GM18873 (cell line): ENCODE results near the gene PRL.
A peak's percentile ranks its signal among the peaks of the same experiment; 100 is the strongest.

Experiments
- ATAC-seq: cut with Tn5 transposase; IDR thresholded peaks from one replicate; pipeline ENCODE4 v1.9.1; 2021; ENCODE audit warnings: mild to moderate bottlenecking, moderate library complexity, moderate number of reproducible peaks; ENCODE audit not compliant: unreplicated experiment, low FRiP score

The PRL gene

DNA sequence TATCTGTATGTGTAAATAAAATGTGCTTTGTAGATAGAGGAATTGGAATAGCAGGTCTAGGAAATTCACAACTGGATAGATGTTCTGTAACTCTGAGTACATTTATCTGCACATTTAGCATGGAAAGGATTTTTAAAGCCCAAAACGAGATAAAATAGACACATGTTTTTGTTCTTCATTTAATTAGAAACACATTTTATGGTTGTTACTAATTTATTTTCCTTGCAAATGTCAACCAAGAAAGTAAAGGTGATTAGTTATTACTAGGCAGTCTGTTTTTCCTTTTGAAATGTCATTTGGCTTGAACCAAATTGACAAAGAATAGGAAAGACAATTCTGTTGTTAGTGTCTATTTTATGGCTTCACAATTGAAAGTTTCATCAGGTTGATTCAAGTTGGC is 769 bp downstream of the PRL start:
- ATAC-seq, result no peak

DNA sequence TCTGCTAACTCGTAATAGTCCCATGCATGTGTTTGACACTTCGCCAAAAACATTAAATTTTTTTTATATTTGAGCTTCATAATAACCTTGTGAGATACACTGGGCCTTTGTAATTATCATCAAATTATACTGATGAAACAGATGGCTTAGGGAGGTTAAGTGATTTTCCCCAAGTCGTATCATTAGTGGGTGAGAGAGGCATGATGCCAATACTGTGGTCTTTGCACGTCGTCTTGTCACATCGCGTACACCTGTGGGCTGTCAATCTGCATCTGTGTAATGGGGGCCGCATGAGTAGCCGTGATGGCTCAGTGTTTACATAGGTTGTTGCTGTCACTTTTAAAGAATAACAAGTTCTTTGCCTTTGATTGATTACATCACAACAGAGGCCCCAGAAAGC is 1.7 kb downstream of the PRL start:
- ATAC-seq, result no peak

DNA sequence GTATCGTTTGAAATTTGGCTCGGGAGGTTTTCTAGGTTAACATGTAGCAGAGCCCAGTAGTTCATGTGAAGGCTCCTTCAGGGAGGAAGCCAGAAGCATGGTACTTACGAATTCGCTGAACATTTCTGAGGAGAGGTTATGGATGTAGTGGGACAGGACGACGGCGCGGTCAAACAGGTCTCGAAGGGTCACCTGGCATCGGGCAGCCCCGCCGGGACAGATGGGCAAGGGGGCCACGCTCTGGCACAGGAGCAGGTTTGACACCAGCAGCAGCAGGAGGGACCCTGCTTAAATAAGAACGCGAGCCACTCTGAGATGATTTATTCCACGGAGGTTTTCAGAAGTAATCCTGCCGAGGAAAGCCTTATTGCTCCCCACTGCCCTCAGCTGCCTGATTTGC is 2.5 kb downstream of the PRL start:
- no peak for ATAC-seq

DNA sequence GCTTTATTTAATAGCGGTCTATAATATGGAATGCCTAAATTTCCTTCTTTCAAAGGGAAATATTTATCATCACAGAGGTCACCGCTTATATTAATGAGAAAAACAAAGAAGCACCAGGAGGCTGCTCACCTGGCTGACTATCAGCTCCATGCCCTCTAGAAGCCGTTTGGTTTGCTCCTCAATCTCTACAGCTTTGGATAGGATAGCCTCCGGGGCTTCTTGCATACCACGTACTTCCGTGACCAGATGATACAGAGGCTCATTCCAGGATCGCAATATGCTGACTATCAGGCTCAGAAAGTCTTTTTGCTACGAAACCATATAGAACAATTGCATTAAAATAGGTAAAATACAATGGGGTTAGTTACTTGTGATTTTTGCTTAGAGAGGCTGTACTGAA is 6.8 kb downstream of the PRL start:
- ATAC-seq, result no peak

DNA sequence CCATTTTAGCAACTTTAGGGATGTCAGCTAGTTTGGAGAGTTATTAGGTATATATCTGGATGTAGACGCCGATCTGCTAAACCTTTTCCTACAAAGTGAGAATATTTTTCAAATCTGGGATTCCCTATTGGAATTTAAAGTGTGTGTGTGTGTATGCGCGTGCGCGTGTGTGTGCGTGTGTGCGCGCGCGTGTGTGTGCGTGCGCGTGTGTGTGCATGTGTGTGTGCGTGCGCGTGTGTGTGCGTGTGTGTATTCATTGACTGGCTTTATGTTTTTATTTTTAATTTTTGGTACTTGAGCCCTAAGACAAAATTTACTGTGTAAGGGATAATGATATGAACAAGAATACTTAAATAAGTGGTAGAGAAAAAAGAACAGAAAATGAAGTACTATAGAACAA is 8.1 kb downstream of the PRL start:
- ATAC-seq, result no peak

DNA sequence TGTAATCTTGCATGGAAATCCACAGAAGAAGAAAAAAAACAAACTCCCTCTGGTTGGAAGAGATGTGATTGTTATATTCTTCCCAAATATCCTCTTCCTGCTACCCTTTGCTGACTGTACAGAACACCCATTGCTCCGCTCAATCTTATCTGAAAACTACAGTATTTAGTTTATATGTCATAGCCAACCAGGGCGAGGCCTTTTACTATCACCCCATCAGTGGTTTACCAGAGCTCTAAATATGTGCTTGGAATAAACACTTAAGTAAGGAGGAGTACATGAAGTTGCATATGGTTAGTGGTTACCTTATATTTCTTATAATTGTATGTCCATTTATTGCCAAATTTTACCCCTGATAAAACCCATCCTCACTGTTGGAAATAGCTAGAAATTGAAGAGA is 12.2 kb downstream of the PRL start:
- no peak for ATAC-seq

DNA sequence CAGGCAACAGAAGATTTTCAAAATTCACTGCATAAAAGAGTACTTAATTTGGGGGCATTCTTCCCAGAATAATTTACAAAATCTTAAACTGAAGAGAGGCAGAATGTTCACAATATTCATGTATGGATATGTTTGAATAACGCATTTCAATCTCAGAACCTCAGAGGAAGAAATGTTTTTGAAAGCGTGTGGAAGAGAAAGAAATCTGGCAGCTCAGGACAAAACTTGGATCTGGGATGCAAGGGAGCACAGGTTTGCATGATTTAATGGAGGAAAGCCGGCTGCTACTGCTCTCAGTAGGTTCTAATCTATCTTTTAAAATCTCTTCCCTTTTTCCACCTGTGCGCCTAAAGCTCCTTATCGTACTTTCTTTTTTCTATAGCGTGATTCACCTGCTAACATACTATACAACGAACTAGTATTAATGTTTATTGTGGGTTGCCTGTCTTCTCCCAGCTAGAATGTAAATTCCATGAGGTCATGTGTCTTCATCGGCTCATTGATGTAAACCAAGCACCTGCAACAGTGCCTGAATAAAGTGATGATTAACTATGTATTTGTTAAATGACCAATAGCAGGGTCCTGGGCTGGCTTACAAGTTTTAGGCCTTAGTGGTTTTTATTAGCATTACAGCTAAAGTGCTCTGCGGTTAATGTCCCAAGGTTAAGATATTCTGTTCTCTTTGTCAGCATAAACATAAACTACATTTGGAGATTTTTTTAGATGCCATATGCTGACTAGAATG is 15.3 kb downstream of the PRL start:
- no peak for ATAC-seq

DNA sequence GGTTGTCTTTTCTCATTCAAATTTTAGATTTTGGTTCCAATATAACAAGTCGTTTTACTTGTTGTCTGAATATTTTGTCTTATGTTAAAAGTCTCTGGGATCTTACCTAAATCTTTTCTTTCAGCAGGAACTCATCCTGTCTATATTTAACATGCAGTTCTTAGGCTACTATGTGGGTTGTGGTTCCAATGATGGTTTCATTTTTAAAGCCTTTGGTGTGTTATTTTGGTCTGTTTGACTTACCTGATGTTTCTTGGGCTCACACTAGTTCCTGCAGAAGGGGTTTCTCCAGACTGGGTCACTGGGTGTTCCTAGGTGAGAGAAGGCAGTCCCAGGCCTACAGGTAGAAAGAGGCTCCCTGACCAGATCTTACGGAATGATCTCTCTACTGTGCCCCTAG is 17.4 kb downstream of the PRL start:
- ATAC-seq, result no peak

DNA sequence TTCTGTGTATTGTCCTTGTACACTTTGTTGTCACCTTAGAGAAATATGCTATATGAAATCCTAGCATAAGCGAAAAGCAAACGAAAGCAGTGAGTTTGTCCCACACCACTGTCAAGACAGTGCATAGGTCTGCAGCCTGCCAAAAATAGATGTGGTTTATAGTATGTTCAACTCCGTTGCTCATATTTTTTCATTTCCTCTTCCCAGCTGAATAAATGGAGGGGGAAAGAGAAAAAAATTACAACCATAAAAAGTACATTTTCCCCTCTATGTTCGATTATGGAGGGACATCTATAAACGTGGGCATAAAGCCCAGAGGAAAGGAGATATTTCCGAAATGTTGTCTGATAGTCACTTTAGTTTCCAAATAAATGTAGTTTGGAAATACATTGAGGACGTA is 25.8 kb downstream of the PRL start:
- ATAC-seq, result peak; percentile 51

DNA sequence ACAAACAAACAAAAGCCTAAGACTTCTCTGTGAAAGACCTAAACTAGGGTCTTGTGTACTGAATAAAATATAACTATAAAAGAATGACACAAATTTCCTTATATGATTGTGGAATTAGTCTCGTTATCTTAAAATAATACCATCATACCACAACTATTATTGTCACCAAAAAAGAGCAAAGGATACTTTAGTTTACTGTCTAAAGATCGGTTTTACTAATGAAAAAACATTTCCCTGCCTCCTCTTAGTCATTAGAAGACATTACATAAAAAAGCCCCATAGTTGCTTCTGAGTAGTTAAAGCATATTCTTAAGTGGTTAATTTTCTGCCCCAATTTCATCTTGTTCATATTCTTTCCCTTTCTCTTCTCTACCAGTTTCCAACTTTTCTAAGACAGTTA is 33.1 kb downstream of the PRL start:
- no peak for ATAC-seq

DNA sequence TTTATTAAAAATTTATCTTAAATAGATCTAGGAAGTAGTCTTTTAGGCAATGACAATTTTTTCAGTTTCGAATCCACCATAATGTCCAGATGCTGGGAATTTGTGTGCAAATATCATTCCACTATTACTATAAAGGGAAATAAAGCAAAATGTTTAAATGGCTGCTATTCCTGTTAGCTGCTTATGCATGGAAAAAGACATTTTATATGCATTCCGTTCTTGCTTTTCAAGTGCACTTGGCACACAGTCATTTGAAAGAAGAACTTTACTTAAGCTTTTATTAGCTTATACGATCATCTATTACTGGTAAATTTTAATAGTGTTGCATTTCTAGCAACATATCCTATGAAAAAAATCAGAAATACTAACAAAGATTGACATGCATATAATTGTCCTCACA is 42.0 kb downstream of the PRL start:
- no peak for ATAC-seq

DNA sequence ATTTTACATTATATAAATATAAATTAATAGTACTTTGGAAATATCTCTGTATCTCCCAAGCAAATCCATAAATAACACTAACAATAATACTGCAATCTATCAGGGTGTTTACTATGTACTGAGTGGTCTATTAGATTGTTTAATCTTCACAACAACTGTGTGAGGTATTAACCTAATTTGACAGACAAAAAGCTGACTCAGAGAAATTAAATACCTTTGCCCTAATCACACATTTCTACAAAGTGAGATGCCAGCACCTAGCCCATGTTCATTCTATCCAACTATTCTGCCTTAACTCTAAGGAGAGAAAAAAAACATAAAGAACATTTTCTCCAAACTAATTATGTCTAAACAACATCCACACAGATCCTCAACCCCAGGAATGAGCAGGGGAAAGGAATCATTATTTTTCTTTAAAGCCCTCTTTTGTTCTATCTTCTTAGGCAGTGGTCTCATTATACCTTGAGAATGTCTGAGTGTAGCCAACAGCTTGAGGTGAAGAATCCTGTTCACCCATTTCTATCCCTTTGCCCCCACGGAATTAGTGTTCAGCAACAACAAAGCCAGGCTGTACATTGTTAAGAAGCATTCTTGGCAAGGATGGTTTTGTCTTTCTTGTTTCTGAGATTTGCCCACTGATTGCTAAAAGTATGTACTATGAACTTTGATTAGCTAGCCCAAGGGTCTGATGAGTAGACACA is 42.7 kb downstream of the PRL start:
- no peak for ATAC-seq

DNA sequence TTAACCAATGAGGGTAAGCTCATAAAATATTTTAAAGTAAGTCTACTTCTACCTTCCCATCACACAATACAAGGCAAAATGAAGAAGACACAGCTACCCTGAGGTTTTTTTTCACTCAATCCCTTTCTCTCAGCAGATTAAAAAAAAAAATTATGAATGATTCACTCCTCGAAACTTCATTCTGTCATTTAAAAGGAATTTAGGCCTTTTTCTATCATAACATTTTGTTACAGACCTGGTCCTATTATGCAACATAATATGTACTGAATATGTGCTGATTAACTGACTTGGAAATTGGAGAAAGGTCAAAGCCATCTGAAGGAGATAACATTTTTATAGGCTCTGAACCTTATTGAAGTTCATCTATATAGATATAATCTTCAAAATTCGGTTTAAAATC is 45.5 kb downstream of the PRL start:
- no peak for ATAC-seq

DNA sequence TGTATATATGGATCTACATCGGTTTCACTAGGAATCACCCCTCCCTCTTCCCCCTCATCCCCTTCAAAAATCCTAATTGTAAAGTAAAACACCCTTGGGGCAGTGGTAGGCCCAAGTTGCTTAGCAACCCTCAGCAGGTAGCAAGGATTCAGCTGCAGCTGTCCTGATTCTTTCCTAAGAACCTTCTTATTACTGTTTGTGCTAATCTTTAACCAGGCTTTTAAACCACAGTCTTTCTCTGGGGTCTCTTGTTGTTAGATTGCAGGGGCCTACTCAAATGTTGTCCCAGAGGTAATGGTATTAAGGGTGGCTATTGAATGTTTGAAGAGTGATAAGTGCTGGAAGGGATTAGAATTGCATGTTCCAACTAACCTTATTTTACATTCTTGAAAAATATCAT is 46.4 kb downstream of the PRL start:
- no peak for ATAC-seq

DNA sequence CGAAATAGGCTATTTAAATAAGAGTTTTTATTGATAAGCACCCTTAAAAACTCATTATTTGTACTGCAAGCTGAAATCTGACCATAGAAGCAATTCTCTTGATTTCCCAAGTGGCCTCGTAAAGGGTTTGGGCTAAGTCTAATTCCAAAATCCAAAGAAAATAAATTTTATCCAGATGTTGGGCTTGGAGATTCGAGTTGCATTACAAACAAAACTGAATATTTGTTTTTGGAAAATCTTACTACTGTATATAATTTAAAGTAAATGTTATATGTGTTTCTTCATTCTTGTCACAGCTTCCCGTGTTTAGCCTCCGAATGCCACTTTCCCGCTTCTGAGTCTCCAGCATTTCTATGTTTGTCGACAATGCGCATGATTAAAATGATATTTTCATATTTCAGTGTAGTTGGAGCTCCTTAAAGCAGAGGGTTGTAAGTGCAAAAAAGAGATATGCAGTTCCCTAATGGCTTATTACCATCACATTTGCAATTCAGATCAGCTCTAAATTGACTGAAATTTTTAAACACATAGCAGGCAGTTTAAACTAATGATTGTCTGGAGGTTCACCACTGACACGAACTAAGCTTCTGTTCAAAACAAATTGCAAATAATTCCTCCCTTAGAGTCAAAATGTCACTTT is 47.0 kb downstream of the PRL start:
- ATAC-seq, result no peak

DNA sequence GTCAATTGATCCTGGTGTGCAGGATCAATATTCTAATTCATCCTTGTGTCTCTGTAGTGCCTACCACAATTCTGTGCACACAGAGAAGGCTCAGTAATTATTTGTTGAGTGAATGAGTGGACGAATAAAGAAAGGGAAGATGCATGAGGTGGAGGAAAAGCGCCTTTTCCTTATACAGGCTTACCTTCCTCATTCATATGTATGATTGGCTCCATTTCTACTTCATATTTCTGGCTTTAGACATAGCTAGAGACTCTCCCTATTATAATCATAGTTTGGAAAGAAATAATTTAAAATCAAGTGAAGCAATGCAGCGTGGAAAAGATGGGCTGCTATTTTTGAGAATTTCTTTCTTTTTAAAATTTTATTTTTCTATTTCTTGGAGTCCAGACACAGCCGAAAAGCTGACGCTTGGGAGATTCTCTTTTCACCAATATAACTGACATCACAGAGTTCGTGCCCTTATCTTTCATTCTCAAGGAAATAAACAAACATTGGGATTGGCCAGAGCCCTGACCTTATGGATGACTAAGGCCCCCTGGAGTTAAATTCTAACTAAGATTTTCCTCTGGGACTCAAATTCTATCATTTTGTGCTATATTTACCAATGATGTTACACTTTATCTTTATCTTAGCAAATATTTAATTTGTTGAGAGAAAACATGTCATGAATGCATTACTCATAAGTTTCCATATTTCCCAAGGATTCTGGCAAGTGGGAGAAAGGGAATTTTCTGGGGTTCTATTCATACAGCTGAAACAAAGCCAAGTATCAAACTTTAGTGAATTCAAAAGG is 48.1 kb downstream of the PRL start:
- no peak for ATAC-seq

DNA sequence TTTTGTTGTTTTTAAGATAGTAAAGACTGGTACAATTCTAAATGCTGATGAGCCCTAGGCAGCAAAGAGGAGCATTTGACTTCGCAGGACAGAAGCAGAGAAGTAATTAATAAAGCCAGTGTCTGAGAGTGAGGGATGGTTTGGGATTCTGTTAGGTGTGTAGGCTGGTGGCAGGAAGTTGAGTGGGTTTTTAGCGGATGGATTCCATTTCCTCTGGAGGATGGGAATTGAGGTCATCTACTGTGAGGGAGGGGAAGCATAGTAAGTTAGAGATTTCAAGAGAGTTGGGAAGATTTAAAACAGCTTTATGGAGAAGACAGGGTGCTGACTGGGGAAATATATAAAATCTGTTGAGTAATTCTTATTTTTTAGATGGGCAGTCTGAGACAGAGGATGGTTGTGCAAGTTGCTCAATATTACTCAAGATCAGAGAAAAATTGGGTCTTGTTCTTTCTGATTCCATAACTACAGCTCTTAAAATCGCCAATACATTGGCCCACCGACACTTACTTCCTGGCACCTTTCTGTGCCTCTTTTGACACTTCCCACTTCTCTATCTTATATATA is 48.8 kb downstream of the PRL start:
- ATAC-seq, result no peak

DNA sequence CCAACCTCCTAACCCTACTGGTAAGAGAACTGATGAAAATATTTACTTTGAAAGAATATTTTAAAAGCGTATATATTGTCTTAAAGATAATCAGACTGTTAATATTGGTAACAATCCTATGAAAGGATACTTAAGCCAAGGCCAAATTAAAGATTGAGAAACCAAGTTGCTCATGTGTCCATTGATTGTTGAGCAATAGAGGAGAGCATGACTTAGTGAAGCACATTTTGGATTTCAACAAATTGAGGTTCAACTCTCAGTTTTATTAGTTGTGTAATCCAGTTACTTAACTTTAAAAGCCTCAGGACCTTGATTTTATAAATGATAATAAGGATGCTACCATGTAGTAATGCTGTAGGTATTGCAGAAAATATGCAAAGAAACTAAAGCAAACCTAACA is 56.8 kb downstream of the PRL start:
- ATAC-seq, result no peak

DNA sequence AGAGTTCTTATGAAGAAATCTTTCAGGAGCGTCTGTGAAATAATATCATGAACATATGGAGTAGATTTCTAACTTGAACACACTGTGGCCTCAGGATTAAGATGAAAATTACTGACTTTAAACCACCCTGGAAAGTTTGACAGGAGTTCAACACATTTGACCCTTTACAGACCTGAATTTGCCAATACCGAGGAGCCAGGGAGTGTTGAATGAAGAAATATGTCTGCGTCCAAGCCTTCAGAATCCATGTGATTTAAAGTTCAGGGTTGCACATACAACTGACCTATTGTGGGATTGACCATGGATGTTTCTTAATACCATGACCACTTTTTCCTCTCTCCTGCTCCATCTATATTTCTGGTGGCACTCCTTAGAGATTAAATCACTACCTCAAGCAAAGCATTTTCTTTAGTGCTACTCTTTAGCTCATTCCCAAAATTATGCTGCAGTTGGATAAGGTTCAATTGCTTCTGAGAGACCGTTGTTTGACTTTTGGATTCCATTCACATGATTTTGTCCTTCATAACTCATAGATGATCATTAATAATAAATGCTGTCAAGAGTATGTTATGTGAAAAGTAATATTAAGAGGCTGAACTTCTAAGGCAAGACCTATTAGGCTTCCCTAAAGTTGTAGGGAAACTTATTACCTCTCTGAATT is 57.4 kb downstream of the PRL start:
- ATAC-seq, result no peak

DNA sequence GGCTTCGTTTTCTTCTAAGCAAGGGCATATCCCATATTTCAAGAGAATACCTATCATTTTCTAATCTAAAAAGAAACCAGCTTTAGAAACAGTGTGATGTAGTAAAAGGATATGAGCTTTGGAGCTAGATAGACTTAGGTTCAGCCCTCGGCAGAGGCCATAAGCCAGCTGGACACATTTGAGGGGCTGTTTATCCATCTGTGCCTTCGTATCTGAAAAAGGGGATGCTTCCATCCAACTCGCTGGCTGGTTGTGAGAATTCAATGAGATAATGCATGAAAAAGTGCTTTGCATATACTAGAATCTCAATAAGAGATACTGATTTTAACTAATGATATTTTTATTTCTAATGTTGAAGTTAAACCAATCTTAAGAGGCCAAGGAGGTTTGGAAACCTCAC is 58.0 kb downstream of the PRL start:
- no peak for ATAC-seq
